ENCODE measurements around the gene SYP. TPM values are rescaled to one million over a fixed set of nuclear protein-coding genes. Genes with fewer than 3 reads are reported as not detected.
A peak's percentile ranks its signal among the peaks of the same experiment; 100 is the strongest.
"Not testable (repeated sequence)": the region's sequence is repeated elsewhere in the genome, so short reads cannot be mapped to it uniquely, and the experiment has no call there.

Gene SYP
- total and polyA plus RNA-seq, 12 donors, result 0.59 to 2.9 (median 1.2) TPM

DNA sequence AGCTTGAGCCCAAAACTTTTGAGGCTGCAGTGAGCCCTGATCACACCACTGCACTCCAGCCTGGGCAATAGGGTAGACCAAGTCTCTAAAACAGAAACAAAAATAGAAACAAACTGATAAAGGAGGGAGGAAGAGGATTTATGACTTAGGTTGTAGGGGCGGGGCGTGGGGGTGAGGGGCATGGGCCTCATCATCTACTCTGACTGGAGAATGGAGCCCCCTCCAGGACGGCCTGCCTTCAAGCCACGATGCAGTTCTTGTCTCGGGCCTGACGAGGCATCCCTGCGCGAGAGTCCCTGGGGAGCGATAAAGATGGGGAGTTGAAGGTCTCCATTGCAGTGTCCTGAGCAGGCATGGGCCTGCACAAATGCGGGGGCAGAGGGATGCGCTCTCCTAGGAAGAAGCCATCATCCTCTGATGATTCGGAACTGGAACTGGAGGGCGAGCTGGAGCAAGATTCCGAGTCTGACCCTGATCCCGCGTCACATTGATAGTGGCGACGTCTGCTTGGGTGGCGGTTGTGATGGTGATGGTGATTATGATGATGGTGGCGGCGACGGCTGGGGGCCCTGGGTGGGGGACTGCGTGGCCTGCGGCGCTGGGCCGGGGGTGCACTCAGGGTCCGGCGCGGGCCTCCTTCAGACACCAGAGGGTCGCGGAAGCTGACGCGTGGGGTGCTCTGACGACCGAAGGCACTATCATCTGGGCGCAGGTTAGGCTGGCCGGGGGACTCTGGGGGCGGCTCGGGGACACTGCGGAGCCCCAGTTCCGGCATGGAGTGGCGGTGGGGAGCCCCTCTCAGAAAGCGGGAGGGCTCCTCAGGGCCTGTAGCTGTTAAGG is 24.3 kb downstream of the SYP start:
- Histone ChIP-seq H3K27ac (peak overlapping the region in 1 of 10 donors; percentile 76), H3K27me3 (no peaks in the 10 kb centered on the region), H3K9me3 (peaks cover 0 to 5% (median 0%) of the 10 kb centered on the region in 11 donors), H3K4me1 (peaks cover 0 to 27% (median 5%) of the 10 kb centered on the region in 9 donors), H3K4me3 (no peak overlapping the region), H3K36me3 (peaks cover 0 to 55% (median 0%) of the 10 kb centered on the region in 9 donors)
- intact Hi-C loops (cut with DNase I), result no loop called here
- TF ChIP-seq CTCF (IDR thresholded peaks at IDR 0.05), result no peak
- DNase-seq, result no peak
- no peak for ATAC-seq
- 90 to 93% methylated on average over 42 to 43 of the region's 43 CpGs for WGBS, 2 donors

- H3K27ac ChIP-seq, result no peak overlapping the region
- H3K4me1 ChIP-seq, result peaks cover 0 to 27% (median 5%) of the 10 kb centered on the region in 9 donors
- no peak for TF ChIP-seq CTCF (IDR thresholded peaks at IDR 0.05)
- DNase-seq (no peak), ATAC-seq (no peak)
- no peak overlapping the region for H3K4me3 ChIP-seq
- peaks cover 0 to 50% (median 0%) of the 10 kb centered on the region in 9 donors for H3K36me3 ChIP-seq
- peaks cover 0 to 5% (median 0%) of the 10 kb centered on the region in 11 donors for H3K9me3 ChIP-seq
- no peaks in the 10 kb centered on the region for H3K27me3 ChIP-seq
- intact Hi-C loops (cut with DNase I), result no loop called here
- 77 to 83% methylated on average over 3 of the region's 3 CpGs for WGBS, 2 donors
Measured at GRCh38 chrX:49174723-49175122, 25.3 kb downstream of the SYP start.

DNA sequence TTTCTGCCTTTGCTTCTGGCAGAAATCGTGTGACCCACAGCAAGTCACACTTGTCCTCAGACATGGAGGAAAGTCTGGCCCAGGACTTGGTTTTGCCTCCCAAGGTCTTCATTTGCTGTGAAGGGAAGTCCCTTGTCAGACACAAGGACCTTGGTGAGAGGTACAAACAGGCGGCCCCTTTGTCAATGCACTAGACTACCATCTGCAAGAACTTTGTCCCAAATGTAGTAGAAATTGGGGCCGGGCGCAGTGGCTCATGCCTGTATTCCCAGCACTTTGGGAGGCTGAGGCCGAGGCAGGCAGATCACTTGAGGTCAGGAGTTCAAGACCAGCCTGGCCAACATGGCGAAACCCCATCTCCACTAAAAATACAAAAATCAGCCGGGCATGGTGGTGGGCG is 26.4 kb downstream of the SYP start:
- DNase-seq; ATAC-seq; intact Hi-C loops (cut with DNase I); H3K9me3 ChIP-seq; H3K27me3 ChIP-seq: not testable (repeated sequence)
- peaks cover 0 to 39% (median 0%) of the 10 kb centered on the region in 9 donors for H3K36me3 ChIP-seq
- H3K4me3 ChIP-seq, result peak overlapping the region in 1 of 10 donors; percentile 69
- WGBS, 2 donors, result 96 to 97% methylated on average over 8 of the region's 8 CpGs
- H3K4me1 ChIP-seq, result peaks cover 0 to 27% (median 5%) of the 10 kb centered on the region in 9 donors
- H3K27ac ChIP-seq, result peak overlapping the region in 2 of 10 donors; percentile 91 to 92

DNA sequence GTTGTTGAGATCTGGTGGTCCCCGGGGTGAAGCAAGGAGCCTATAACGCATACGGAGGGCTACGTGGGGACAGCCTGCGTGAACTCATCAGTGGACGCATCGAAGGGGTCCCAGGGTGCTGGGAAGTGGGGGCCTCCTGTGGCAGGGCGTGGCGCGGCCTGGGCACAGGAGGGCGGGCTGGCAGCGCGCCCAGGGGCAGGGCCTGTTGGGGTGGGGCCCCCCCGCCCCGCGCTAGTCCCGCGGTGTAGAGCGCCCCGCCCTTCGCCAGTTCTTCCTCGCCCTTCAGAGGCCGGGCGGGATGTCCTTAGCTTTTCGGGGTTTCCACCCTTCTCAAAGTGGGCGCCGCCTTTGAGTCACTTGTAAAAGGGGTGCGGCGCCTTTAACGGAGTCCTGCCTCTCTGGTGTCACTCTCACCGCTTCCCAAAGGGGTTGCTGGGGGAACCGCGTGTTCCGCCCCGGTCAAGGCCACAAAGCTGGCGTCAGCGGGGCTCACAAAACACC is 27.7 kb downstream of the SYP start:
- 0% methylated on average over 23 to 37 of the region's 37 CpGs for WGBS, 2 donors
- intact Hi-C loops (cut with DNase I), result no loop called here
- Histone ChIP-seq H3K4me1 (peaks cover 0 to 36% (median 9%) of the 10 kb centered on the region in 9 donors), H3K36me3 (peaks cover 0 to 32% (median 0%) of the 10 kb centered on the region in 9 donors), H3K4me3 (peak overlapping the region; percentile 50 to 71 (median 62)), H3K27ac (peak overlapping the region; percentile 75 to 95 (median 88)), H3K9me3 (peaks cover 0 to 5% (median 0%) of the 10 kb centered on the region in 11 donors), H3K27me3 (no peaks in the 10 kb centered on the region)
- DNase-seq, result peak; percentile 39 to 71
- no peak for TF ChIP-seq CTCF (IDR thresholded peaks at IDR 0.05)
- ATAC-seq, result peak; percentile 71 to 82 (median 76)
